ENCODE measurements around the gene PTPRT. TPM values are rescaled to one million over a fixed set of nuclear protein-coding genes. Genes with fewer than 3 reads are reported as not detected.

PTPRT gene
- total RNA-seq, 2 experiments from 2014 or later = not detected

- H3K9me3 Mint-ChIP-seq = peaks cover 2% of the 10 kb centered on the region
- no peaks in the 10 kb centered on the region for H3K4me1 Mint-ChIP-seq
- H3K4me3 Mint-ChIP-seq = no peak overlapping the region
- ChIA-PET POLR2A (no interaction called here), CTCF (no interaction called here)
- DNase-seq = no peak
- H3K27ac Mint-ChIP-seq = no peak overlapping the region
- H3K36me3 Mint-ChIP-seq (ENCODE audit: low read depth) = no peaks in the 10 kb centered on the region
- no peaks in the 10 kb centered on the region for H3K27me3 Mint-ChIP-seq
Measured at GRCh38 chr20:43138061-43138770, 51.5 kb downstream of the PTPRT start.

GRCh38 chr20:43137160-43137559 is 52.5 kb downstream of the PTPRT start:
- ChIA-PET POLR2A (no interaction called here), CTCF (no interaction called here)
- H3K4me1 Mint-ChIP-seq = no peaks in the 10 kb centered on the region
- H3K9me3 Mint-ChIP-seq = peaks cover 2% of the 10 kb centered on the region
- no peak overlapping the region for H3K27ac Mint-ChIP-seq
- no peak overlapping the region for H3K4me3 Mint-ChIP-seq
- H3K27me3 Mint-ChIP-seq = no peaks in the 10 kb centered on the region
- no peak for DNase-seq
- no peaks in the 10 kb centered on the region for H3K36me3 Mint-ChIP-seq (ENCODE audit: low read depth)

- no peak overlapping the region for H3K27ac Mint-ChIP-seq
- DNase-seq = no peak
- ChIA-PET CTCF (interaction anchor here (0.7 kb wide), 1 partner anchor 1144 kb away, joined by 3 read pairs; no protein-coding TSS in a partner anchor), POLR2A (no interaction called here)
- no peaks in the 10 kb centered on the region for H3K36me3 Mint-ChIP-seq (ENCODE audit: low read depth)
- H3K27me3 Mint-ChIP-seq = no peaks in the 10 kb centered on the region
- no peak overlapping the region for H3K4me3 Mint-ChIP-seq
- H3K9me3 Mint-ChIP-seq = peaks cover 4% of the 10 kb centered on the region
- H3K4me1 Mint-ChIP-seq = no peaks in the 10 kb centered on the region
Measured at GRCh38 chr20:43124241-43124640, 65.5 kb downstream of the PTPRT start.

- Mint-ChIP-seq H3K4me1 (no peaks in the 10 kb centered on the region), H3K27ac (no peak overlapping the region), H3K9me3 (peaks cover 4% of the 10 kb centered on the region), H3K27me3 (no peaks in the 10 kb centered on the region), H3K36me3 (ENCODE audit: low read depth) (no peaks in the 10 kb centered on the region), H3K4me3 (no peak overlapping the region)
- ChIA-PET CTCF (no interaction called here), POLR2A (no interaction called here)
- no peak for DNase-seq
Measured at GRCh38 chr20:43123180-43123579, 66.5 kb downstream of the PTPRT start.

GRCh38 chr20:43119720-43120119 is 70.0 kb downstream of the PTPRT start:
- no peak for DNase-seq
- Mint-ChIP-seq H3K27me3 (no peaks in the 10 kb centered on the region), H3K36me3 (ENCODE audit: low read depth) (no peaks in the 10 kb centered on the region), H3K9me3 (no peaks in the 10 kb centered on the region), H3K4me3 (no peak overlapping the region), H3K27ac (no peak overlapping the region), H3K4me1 (no peaks in the 10 kb centered on the region)
- CTCF ChIA-PET = no interaction called here
- POLR2A ChIA-PET = no interaction called here

- Mint-ChIP-seq H3K4me1 (no peaks in the 10 kb centered on the region), H3K36me3 (ENCODE audit: low read depth) (no peaks in the 10 kb centered on the region), H3K27me3 (no peaks in the 10 kb centered on the region), H3K4me3 (no peak overlapping the region), H3K27ac (no peak overlapping the region), H3K9me3 (no peaks in the 10 kb centered on the region)
- DNase-seq = no peak
- ChIA-PET POLR2A (no interaction called here), CTCF (no interaction called here)
Measured at GRCh38 chr20:43102394-43102793, 87.3 kb downstream of the PTPRT start.

- CTCF ChIA-PET = no interaction called here
- POLR2A ChIA-PET = no interaction called here
- H3K4me3 Mint-ChIP-seq = no peak overlapping the region
Measured at GRCh38 chr20:43096931-43097260, 92.8 kb downstream of the PTPRT start.

GRCh38 chr20:43096126-43096930 is 93.4 kb downstream of the PTPRT start:
- H3K27me3 Mint-ChIP-seq = no peaks in the 10 kb centered on the region
- H3K4me1 Mint-ChIP-seq = no peaks in the 10 kb centered on the region
- no peak for DNase-seq
- no peak overlapping the region for H3K4me3 Mint-ChIP-seq
- H3K9me3 Mint-ChIP-seq = peaks cover 16% of the 10 kb centered on the region
- H3K36me3 Mint-ChIP-seq (ENCODE audit: low read depth) = no peaks in the 10 kb centered on the region
- ChIA-PET CTCF (no interaction called here), POLR2A (no interaction called here)
- no peak overlapping the region for H3K27ac Mint-ChIP-seq

More at GRCh38 chr20:43096931-43097260, 92.8 kb downstream of the PTPRT start:
- Mint-ChIP-seq H3K27me3 (no peaks in the 10 kb centered on the region), H3K36me3 (ENCODE audit: low read depth) (no peaks in the 10 kb centered on the region), H3K27ac (no peak overlapping the region), H3K4me1 (no peaks in the 10 kb centered on the region), H3K9me3 (peaks cover 15% of the 10 kb centered on the region)
- DNase-seq = no peak

- CTCF ChIA-PET = no interaction called here
Measured at GRCh38 chr20:43095034-43095433, 94.7 kb downstream of the PTPRT start.

GRCh38 chr20:43092386-43093088 is 97.2 kb downstream of the PTPRT start:
- Mint-ChIP-seq H3K4me3 (no peak overlapping the region), H3K27me3 (no peaks in the 10 kb centered on the region), H3K4me1 (no peaks in the 10 kb centered on the region), H3K27ac (no peak overlapping the region), H3K36me3 (ENCODE audit: low read depth) (no peaks in the 10 kb centered on the region), H3K9me3 (peaks cover 19% of the 10 kb centered on the region)
- POLR2A ChIA-PET = no interaction called here
- CTCF ChIA-PET = no interaction called here
- no peak for DNase-seq

More at GRCh38 chr20:43095034-43095433, 94.7 kb downstream of the PTPRT start:
- H3K9me3 Mint-ChIP-seq = peaks cover 16% of the 10 kb centered on the region
- no peak overlapping the region for H3K4me3 Mint-ChIP-seq
- POLR2A ChIA-PET = no interaction called here
- no peaks in the 10 kb centered on the region for H3K36me3 Mint-ChIP-seq (ENCODE audit: low read depth)
- no peak overlapping the region for H3K27ac Mint-ChIP-seq
- no peaks in the 10 kb centered on the region for H3K27me3 Mint-ChIP-seq
- no peaks in the 10 kb centered on the region for H3K4me1 Mint-ChIP-seq
- DNase-seq = no peak

GRCh38 chr20:43068482-43068881 is 121.2 kb downstream of the PTPRT start:
- Mint-ChIP-seq H3K36me3 (ENCODE audit: low read depth) (no peaks in the 10 kb centered on the region), H3K4me1 (no peaks in the 10 kb centered on the region), H3K27ac (no peak overlapping the region), H3K27me3 (no peaks in the 10 kb centered on the region), H3K4me3 (no peak overlapping the region), H3K9me3 (peaks cover 2% of the 10 kb centered on the region)
- ChIA-PET POLR2A (no interaction called here), CTCF (no interaction called here)
- no peak for DNase-seq

GRCh38 chr20:43066125-43066524 is 123.6 kb downstream of the PTPRT start:
- no peak for DNase-seq
- Mint-ChIP-seq H3K9me3 (peaks cover 2% of the 10 kb centered on the region), H3K27me3 (no peaks in the 10 kb centered on the region), H3K4me3 (no peak overlapping the region), H3K4me1 (no peaks in the 10 kb centered on the region), H3K27ac (no peak overlapping the region), H3K36me3 (ENCODE audit: low read depth) (no peaks in the 10 kb centered on the region)
- CTCF ChIA-PET = no interaction called here
- POLR2A ChIA-PET = no interaction called here

GRCh38 chr20:43065299-43065698 is 124.4 kb downstream of the PTPRT start:
- Mint-ChIP-seq H3K27me3 (no peaks in the 10 kb centered on the region), H3K4me3 (no peak overlapping the region), H3K27ac (no peak overlapping the region), H3K36me3 (ENCODE audit: low read depth) (no peaks in the 10 kb centered on the region), H3K9me3 (peaks cover 2% of the 10 kb centered on the region), H3K4me1 (no peaks in the 10 kb centered on the region)
- DNase-seq = no peak
- POLR2A ChIA-PET = no interaction called here
- CTCF ChIA-PET = no interaction called here

Data from activated CD4-positive, alpha-beta memory T cell treated with anti-CD3 and anti-CD28 coated beads, Interleukin-2, amount 10 ng/mL, durations not matched to agents 7 days and 5 days (primary cell).